Measurements from ENCODE around the gene TAF1B.

DNA sequence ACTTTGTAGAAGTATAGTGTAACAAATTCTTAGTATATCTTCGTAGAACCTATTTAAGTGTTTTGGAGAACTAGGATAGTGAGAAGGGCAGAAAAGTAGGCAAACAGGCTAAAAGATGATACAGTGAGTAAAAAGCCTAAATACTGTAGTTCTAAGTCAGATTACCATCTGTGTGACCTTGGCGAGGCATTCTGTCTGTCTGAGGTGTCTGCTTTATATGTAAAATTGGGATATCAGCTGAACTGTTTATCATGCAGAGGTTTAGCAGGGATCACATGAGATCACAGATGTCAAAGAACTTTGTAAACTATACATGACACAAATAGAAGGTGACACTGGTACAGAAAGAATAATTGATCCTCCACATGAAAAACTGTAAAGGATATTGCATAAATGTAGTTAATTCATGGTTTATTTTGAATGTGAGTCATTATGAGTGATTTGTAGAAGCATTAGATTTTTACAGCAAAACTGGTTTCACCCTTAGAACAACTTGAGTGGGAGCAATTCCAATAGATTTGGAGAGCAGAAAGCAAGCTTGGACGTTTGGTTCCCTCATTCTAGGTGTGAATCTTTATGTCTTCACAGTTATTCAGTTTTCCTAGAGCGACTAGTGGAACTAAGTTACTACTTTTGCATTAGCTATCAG lies 41.9 kb downstream of the TAF1B start:
- TF ChIP-seq, protein P1, sequence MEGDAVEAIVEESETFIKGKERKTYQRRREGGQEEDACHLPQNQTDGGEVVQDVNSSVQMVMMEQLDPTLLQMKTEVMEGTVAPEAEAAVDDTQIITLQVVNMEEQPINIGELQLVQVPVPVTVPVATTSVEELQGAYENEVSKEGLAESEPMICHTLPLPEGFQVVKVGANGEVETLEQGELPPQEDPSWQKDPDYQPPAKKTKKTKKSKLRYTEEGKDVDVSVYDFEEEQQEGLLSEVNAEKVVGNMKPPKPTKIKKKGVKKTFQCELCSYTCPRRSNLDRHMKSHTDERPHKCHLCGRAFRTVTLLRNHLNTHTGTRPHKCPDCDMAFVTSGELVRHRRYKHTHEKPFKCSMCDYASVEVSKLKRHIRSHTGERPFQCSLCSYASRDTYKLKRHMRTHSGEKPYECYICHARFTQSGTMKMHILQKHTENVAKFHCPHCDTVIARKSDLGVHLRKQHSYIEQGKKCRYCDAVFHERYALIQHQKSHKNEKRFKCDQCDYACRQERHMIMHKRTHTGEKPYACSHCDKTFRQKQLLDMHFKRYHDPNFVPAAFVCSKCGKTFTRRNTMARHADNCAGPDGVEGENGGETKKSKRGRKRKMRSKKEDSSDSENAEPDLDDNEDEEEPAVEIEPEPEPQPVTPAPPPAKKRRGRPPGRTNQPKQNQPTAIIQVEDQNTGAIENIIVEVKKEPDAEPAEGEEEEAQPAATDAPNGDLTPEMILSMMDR (IDR thresholded peaks at IDR 0.05): no peak
- no peak for TF ChIP-seq POLR2A (IDR thresholded peaks at IDR 0.05)
- no peak for TF ChIP-seq POLR2AphosphoS5 (IDR thresholded peaks at IDR 0.05)

Measured in prostate gland (tissue), 2 donors.